ENCODE results near the gene SLC16A13.

Gene SLC16A13

DNA sequence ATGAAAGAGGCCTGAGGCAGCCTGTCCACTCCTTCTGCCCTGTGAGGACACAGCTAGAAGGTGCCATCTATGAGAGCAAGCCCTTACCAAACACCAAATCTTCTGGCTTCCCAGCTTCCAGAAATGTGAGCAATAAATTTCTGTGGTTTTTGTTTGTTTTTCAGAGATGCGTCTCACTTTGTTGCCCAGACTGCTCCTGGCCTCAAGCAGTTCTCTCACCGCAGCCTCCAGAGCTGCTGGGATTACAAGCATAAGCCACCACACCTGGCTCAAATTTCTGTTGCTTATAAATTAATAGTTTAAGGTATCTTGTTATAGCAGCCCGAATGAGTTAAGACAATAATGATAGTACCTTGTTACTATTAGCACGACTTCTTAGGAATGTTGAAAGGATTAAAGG lies 20.6 kb downstream of the SLC16A13 start:
- ChIA-PET POLR2A (no interaction called here), CTCF (interaction anchor here (0.7 kb wide), 1 partner anchor 61 kb away, joined by 4 read pairs; no protein-coding TSS in a partner anchor)
- TF ChIP-seq SP1 (IDR thresholded peaks at IDR 0.05): no peak
- no peak for TF ChIP-seq FOXA1 (IDR thresholded peaks at IDR 0.05)
- TF ChIP-seq L3MBTL2 (conservative IDR thresholded peaks at IDR 0.05): no peak
- TF ChIP-seq ARNT (IDR thresholded peaks at IDR 0.05): no peak
- TF ChIP-seq SUZ12 (IDR thresholded peaks at IDR 0.05): no peak
- TF ChIP-seq ELF4 (IDR thresholded peaks at IDR 0.05): no peak
- no peak for TF ChIP-seq FOXM1 (IDR thresholded peaks at IDR 0.05; ENCODE audit: borderline replicate concordance)
- no peak for TF ChIP-seq PKNOX1 (IDR thresholded peaks at IDR 0.05)
- no peak for DNase-seq (ENCODE audit: extremely low spot score)

DNA sequence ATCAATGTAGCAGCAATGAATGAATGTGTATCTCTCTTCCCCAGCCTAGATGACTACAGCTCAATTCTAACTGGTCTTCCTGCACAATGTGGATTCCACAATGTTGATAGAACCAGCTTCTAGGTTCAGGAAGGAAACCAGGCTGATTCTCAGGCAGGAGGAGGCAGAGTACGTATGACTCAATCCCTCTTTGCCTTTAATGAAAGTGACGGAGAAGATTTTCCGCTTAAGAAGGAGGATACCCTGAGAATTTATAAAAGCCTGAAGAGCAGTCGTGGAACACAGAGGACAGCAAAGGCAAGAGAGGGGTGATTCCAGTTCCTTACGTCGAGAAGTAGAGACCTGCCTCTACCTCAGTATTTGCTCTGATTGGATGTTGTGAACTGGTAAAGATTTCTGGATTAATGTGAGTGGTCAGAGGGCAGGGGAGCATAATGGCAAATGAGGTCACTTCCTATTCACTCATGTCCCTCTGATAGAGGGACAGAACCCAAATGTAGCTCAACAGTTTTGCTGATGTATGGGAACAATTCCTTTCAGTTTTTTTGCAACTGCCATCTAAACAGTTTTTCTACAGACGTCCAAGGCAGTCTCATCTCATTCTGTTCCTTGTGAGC lies 23.1 kb downstream of the SLC16A13 start:
- TF ChIP-seq ELF4 (IDR thresholded peaks at IDR 0.05): no peak
- TF ChIP-seq FOXM1 (IDR thresholded peaks at IDR 0.05; ENCODE audit: borderline replicate concordance): no peak
- TF ChIP-seq HDGF (IDR thresholded peaks at IDR 0.05; ENCODE audit: borderline replicate concordance): no peak
- TF ChIP-seq BHLHE40 (IDR thresholded peaks at IDR 0.05; ENCODE audit: borderline replicate concordance): no peak
- TF ChIP-seq NFRKB (IDR thresholded peaks at IDR 0.05): no peak
- no peak for TF ChIP-seq FOXK2 (IDR thresholded peaks at IDR 0.05)
- TF ChIP-seq PKNOX1 (IDR thresholded peaks at IDR 0.05): no peak
- no peak for TF ChIP-seq SP1 (IDR thresholded peaks at IDR 0.05)
- no peak for TF ChIP-seq ZNF384 (IDR thresholded peaks at IDR 0.05)
- DNase-seq (ENCODE audit: extremely low spot score): no peak
- POLR2A ChIA-PET: interaction anchor here (1.4 kb wide), 1 partner anchor 23 kb away, joined by 3 read pairs; the partner anchor contains the start of gene SLC16A13
- CTCF ChIA-PET: no interaction called here

GRCh38 chr17:7060165-7060891 lies 24.5 kb downstream of the SLC16A13 start:
- POLR2A ChIA-PET: interaction anchor here (1.4 kb wide), 1 partner anchor 25 kb away, joined by 3 read pairs; the partner anchor contains the start of gene SLC16A13

DNA sequence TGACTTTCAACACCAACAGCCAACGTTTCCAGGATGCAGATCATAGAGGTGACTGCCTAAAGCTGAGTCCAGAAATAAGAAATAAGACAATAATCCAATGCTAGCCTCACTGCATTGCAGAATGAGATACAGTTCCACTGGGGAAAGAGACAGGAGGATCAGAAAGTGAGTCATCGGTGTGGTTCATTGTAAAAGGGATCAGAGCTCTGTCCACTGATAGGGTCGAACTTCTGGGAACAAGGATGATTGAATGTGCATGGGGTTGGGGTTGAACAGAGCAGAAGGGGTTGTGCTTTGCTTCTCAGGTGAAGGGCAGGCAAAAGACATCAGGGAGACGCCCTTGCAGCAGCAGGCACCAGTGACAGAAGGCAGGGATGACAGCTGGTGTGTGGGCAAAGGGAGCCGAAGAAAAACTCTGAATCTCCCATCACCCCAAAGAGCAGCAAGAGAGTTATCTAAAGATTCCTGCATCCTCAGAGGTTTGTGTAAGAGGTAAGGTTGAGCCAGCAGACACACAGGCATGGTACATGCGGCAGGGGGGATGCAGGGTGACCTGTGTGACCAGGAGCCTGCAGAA lies 27.8 kb downstream of the SLC16A13 start:
- no peak for DNase-seq (ENCODE audit: extremely low spot score)
- ChIA-PET POLR2A (no interaction called here), CTCF (interaction anchor here (1.1 kb wide), 1 partner anchor 11 kb away, joined by 3 read pairs; no protein-coding TSS in a partner anchor)
- TF ChIP-seq BHLHE40 (IDR thresholded peaks at IDR 0.05; ENCODE audit: borderline replicate concordance) (no peak), CTBP1 (IDR thresholded peaks at IDR 0.05; ENCODE audit: borderline replicate concordance) (no peak), FOXK2 (IDR thresholded peaks at IDR 0.05) (no peak), FOXM1 (IDR thresholded peaks at IDR 0.05; ENCODE audit: borderline replicate concordance) (no peak), L3MBTL2 (conservative IDR thresholded peaks at IDR 0.05) (no peak), ARNT (IDR thresholded peaks at IDR 0.05) (no peak), ZNF384 (IDR thresholded peaks at IDR 0.05) (no peak), SUZ12 (IDR thresholded peaks at IDR 0.05) (no peak), TARDBP (IDR thresholded peaks at IDR 0.05) (no peak), SP1 (IDR thresholded peaks at IDR 0.05) (no peak), HDGF (IDR thresholded peaks at IDR 0.05; ENCODE audit: borderline replicate concordance) (no peak), ELF4 (IDR thresholded peaks at IDR 0.05) (no peak), LEF1 (IDR thresholded peaks at IDR 0.05; ENCODE audit: borderline replicate concordance) (no peak), NFRKB (IDR thresholded peaks at IDR 0.05) (no peak), FOXA1 (IDR thresholded peaks at IDR 0.05) (no peak), PKNOX1 (IDR thresholded peaks at IDR 0.05) (no peak)

More at GRCh38 chr17:7060165-7060891, 24.5 kb downstream of the SLC16A13 start:
- CTCF ChIA-PET: no interaction called here
- TF ChIP-seq LEF1 (IDR thresholded peaks at IDR 0.05; ENCODE audit: borderline replicate concordance): no peak
- TF ChIP-seq PKNOX1 (IDR thresholded peaks at IDR 0.05): no peak
- TF ChIP-seq HDGF (IDR thresholded peaks at IDR 0.05; ENCODE audit: borderline replicate concordance): no peak
- TF ChIP-seq L3MBTL2 (conservative IDR thresholded peaks at IDR 0.05): no peak
- no peak for TF ChIP-seq TARDBP (IDR thresholded peaks at IDR 0.05)
- no peak for TF ChIP-seq FOXM1 (IDR thresholded peaks at IDR 0.05; ENCODE audit: borderline replicate concordance)
- no peak for TF ChIP-seq ARNT (IDR thresholded peaks at IDR 0.05)
- TF ChIP-seq FOXK2 (IDR thresholded peaks at IDR 0.05): no peak
- DNase-seq (ENCODE audit: extremely low spot score): no peak

DNA sequence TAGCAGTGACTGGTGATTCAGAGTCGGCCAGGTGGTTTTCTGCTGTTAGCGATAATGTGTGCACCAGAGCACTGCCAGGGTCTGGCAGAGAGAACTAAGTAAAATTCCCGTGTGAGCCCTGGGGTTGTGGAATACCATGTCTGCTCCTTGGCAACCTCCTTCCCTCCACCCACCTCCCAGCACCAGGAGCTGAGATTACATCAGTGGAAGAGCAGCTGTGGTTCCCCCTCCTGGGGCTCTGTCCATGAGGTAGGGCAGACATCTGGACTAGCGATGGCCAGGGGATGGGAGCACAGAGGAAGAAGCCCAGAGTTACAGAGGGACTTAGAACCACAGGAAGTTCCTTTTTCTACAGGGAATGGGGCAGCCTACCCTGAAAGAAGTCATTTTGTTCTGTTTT lies 28.4 kb downstream of the SLC16A13 start:
- CTCF ChIA-PET: no interaction called here
- POLR2A ChIA-PET: no interaction called here
- TF ChIP-seq HDGF (IDR thresholded peaks at IDR 0.05; ENCODE audit: borderline replicate concordance): no peak
- TF ChIP-seq NFRKB (IDR thresholded peaks at IDR 0.05): no peak
- TF ChIP-seq ELF4 (IDR thresholded peaks at IDR 0.05): no peak
- no peak for TF ChIP-seq ARNT (IDR thresholded peaks at IDR 0.05)
- no peak for TF ChIP-seq PKNOX1 (IDR thresholded peaks at IDR 0.05)
- TF ChIP-seq LEF1 (IDR thresholded peaks at IDR 0.05; ENCODE audit: borderline replicate concordance): no peak
- TF ChIP-seq FOXK2 (IDR thresholded peaks at IDR 0.05): no peak
- TF ChIP-seq FOXA1 (IDR thresholded peaks at IDR 0.05): no peak
- TF ChIP-seq TARDBP (IDR thresholded peaks at IDR 0.05): no peak
- no peak for TF ChIP-seq ZNF384 (IDR thresholded peaks at IDR 0.05)
- no peak for TF ChIP-seq SP1 (IDR thresholded peaks at IDR 0.05)
- no peak for TF ChIP-seq SUZ12 (IDR thresholded peaks at IDR 0.05)
- TF ChIP-seq FOXM1 (IDR thresholded peaks at IDR 0.05; ENCODE audit: borderline replicate concordance): no peak
- TF ChIP-seq L3MBTL2 (conservative IDR thresholded peaks at IDR 0.05): no peak
- no peak for TF ChIP-seq BHLHE40 (IDR thresholded peaks at IDR 0.05; ENCODE audit: borderline replicate concordance)
- TF ChIP-seq CTBP1 (IDR thresholded peaks at IDR 0.05; ENCODE audit: borderline replicate concordance): no peak
- no peak for DNase-seq (ENCODE audit: extremely low spot score)
